ENCODE measurements around the gene DNAJA3. TPM values are rescaled to one million over a fixed set of nuclear protein-coding genes. Genes with fewer than 3 reads are reported as not detected.

DNAJA3 gene
- total RNA-seq, 1 experiment from 2014 or later: 56.2 TPM

GRCh38 chr16:4381935-4382794 lies 43.5 kb upstream of the DNAJA3 start:
- Histone ChIP-seq H4K5ac (ENCODE audit: insufficient read length, low read depth, low read length) (no peak overlapping the region), H2AK5ac (ENCODE audit: insufficient read length, low read length) (no peak overlapping the region), H2BK12ac (ENCODE audit: insufficient read length, low read depth, low read length) (no peak overlapping the region), H3K27ac (ENCODE audit: insufficient read length, low read depth, low read length) (no peak overlapping the region), H2BK20ac (ENCODE audit: low read depth, low read length, poor library complexity, severe bottlenecking) (no peak overlapping the region), H2BK5ac (ENCODE audit: insufficient read length, low read length) (no peak overlapping the region), H3K4me2 (ENCODE audit: insufficient read depth, insufficient read length, low read length) (no peak overlapping the region), H3K79me1 (ENCODE audit: insufficient read depth, low read depth, low read length, poor library complexity, severe bottlenecking) (no peaks in the 10 kb centered on the region), H3K27me3 (ENCODE audit: insufficient read depth, low read length) (no peaks in the 10 kb centered on the region), H2AFZ (ENCODE audit: low read length) (no peak overlapping the region), H4K20me1 (ENCODE audit: control insufficient read depth, insufficient read depth, insufficient read length) (no peaks in the 10 kb centered on the region), H3K14ac (ENCODE audit: insufficient read depth, low read length) (no peak overlapping the region), H4K91ac (ENCODE audit: insufficient read length, low read depth, low read length) (no peak overlapping the region), H2BK120ac (ENCODE audit: low read depth, low read length, poor library complexity, severe bottlenecking) (no peak overlapping the region), H4K8ac (replicated peaks; ENCODE audit: insufficient read length, low read depth, low read length) (no peak overlapping the region), H3K9ac (ENCODE audit: extremely low read depth, insufficient read length, low read length) (no peak overlapping the region), H3K9me3 (ENCODE audit: control insufficient read depth, low read depth, low read length) (no peaks in the 10 kb centered on the region), H2BK15ac (ENCODE audit: low read depth, low read length) (no peak overlapping the region), H3K79me2 (ENCODE audit: insufficient read depth, low read length) (no peaks in the 10 kb centered on the region), H3K23me2 (ENCODE audit: insufficient read length, low read depth, low read length, poor library complexity, severe bottlenecking) (no peaks in the 10 kb centered on the region), H3K4ac (ENCODE audit: low read depth, low read length) (no peak overlapping the region), H3K4me1 (ENCODE audit: insufficient read depth, low read length) (peaks cover 2% of the 10 kb centered on the region; the same call in 1 of the 2 replicates), H3T11ph (ENCODE audit: low read length) (no peak overlapping the region), H3K18ac (ENCODE audit: insufficient read length, low read depth, low read length) (no peak overlapping the region), H3K23ac (ENCODE audit: insufficient read length, low read depth, low read length) (no peak overlapping the region), H3K56ac (ENCODE audit: insufficient read length, low read depth, low read length) (no peak overlapping the region)
- no peak for TF ChIP-seq CTCF (conservative IDR thresholded peaks at IDR 0.05)
- DNase-seq: no peak
- H3K4me1 Mint-ChIP-seq: peaks cover 12 to 29% of the 10 kb centered on the region in 2 experiments
- WGBS (ENCODE audit: extremely low coverage, insufficient read length, low lambda C conversion rate): no CpG with 5 or more reads among the region's 55 CpGs
- H3K9me3 Mint-ChIP-seq: no peaks in the 10 kb centered on the region
- no peaks in the 10 kb centered on the region for H3K27me3 Mint-ChIP-seq (ENCODE audit: low read depth)
- H3K27ac Mint-ChIP-seq: peak overlapping the region in 1 of 3 experiments; percentile 44; a peak in 1 of 7 replicates
- H3K4me3 Mint-ChIP-seq: no peak overlapping the region
- H3K36me3 Mint-ChIP-seq (ENCODE audit: insufficient read depth in 1 of 3, low read depth in 3 of 3): peaks cover 0 to 3% (median 2%) of the 10 kb centered on the region in 3 experiments; a peak in 4 of 7 replicates

All from H9 (cell line).